HepG2 (cell line): ENCODE measurements around the gene ZDHHC18. TPM values are rescaled to one million over a fixed set of nuclear protein-coding genes. Genes with fewer than 3 reads are reported as not detected.

Experiments
- ARNTL ChIP-seq: sonication (generic); formaldehyde crosslinking; IDR thresholded peaks from 2 replicates; pipeline ENCODE4 v1.4.0; 2020; ENCODE audit warnings: mild to moderate bottlenecking, missing genetic modification reagents
- CCAR2 ChIP-seq: fragments of 200-400 bp; formaldehyde crosslinking; optimal IDR thresholded peaks from 2 replicates; pipeline ENCODE3; 2018; ENCODE audit warnings: low read depth, mild to moderate bottlenecking, low read length, moderate library complexity
- ELF3 ChIP-seq: IDR thresholded peaks from 2 replicates; pipeline ENCODE4 v1.6.1; 2016; ENCODE audit warnings: missing genetic modification reagents, missing compliant biosample characterization
- GABPA ChIP-seq, 2 experiments: IDR thresholded peaks; 2 replicates each; pipeline ENCODE4 v1.6.1; 2011 to 2016; ENCODE audit warnings: low read depth in 2 of 2, low read length in 1 of 2, missing biosample characterization in 1 of 2, missing genetic modification characterization in 1 of 2
- HDAC2 ChIP-seq: sonication (generic); formaldehyde crosslinking; IDR thresholded peaks from 2 replicates; pipeline ENCODE4 v1.4.0; 2020; ENCODE audit warnings: missing genetic modification reagents
- HMG20B ChIP-seq: conservative IDR thresholded peaks from 2 replicates; pipeline ENCODE4 v1.6.1; 2016; ENCODE audit warnings: missing genetic modification reagents, missing compliant biosample characterization
- HNRNPH1 ChIP-seq: fragments of 200-400 bp; formaldehyde crosslinking; optimal IDR thresholded peaks from 2 replicates; pipeline ENCODE3; 2017; ENCODE audit warnings: mild to moderate bottlenecking, low read depth, low read length
- HOXA7 ChIP-seq: sonication (generic); formaldehyde crosslinking; IDR thresholded peaks from 2 replicates; pipeline ENCODE4 v1.8.1; 2022; ENCODE audit warnings: mild to moderate bottlenecking, missing genetic modification reagents, moderate library complexity
- PREB ChIP-seq: sonication (generic); formaldehyde crosslinking; IDR thresholded peaks from 2 replicates; pipeline ENCODE4 v1.4.0; 2020; ENCODE audit warnings: missing genetic modification reagents
- REL ChIP-seq: sonication (generic); formaldehyde crosslinking; conservative IDR thresholded peaks from 2 replicates; pipeline ENCODE4 v1.8.0; 2022; ENCODE audit warnings: mild to moderate bottlenecking, missing genetic modification reagents, moderate library complexity
- SKI ChIP-seq: fragments of 450-650 bp; IDR thresholded peaks from one replicate; pipeline ENCODE4 v1.6.1; 2018; ENCODE audit warnings: mild to moderate bottlenecking; ENCODE audit not compliant: partially characterized antibody
- SP4 ChIP-seq: sonication (generic); formaldehyde crosslinking; IDR thresholded peaks from 2 replicates; pipeline ENCODE4 v1.8.1; 2023; ENCODE audit warnings: mild to moderate bottlenecking, missing genetic modification reagents
- YEATS4 ChIP-seq: sonication (generic); formaldehyde crosslinking; IDR thresholded peaks from 2 replicates; pipeline ENCODE4 v1.4.0; 2020; ENCODE audit warnings: missing genetic modification reagents, borderline replicate concordance
- ZBTB2 ChIP-seq: sonication (generic); formaldehyde crosslinking; IDR thresholded peaks from 2 replicates; pipeline ENCODE4 v1.8.0; 2022; ENCODE audit warnings: low read depth, missing genetic modification reagents
- ZFAT ChIP-seq: sonication (generic); formaldehyde crosslinking; conservative IDR thresholded peaks from 2 replicates; pipeline ENCODE4 v1.8.1; 2023; ENCODE audit warnings: missing genetic modification reagents, inconsistent platforms
- ZNF232 ChIP-seq: sonication (generic); formaldehyde crosslinking; IDR thresholded peaks from 2 replicates; pipeline ENCODE4 v1.4.0; 2020; ENCODE audit warnings: missing genetic modification reagents, borderline replicate concordance
- ZNF552 ChIP-seq: sonication (generic); formaldehyde crosslinking; IDR thresholded peaks from 2 replicates; pipeline ENCODE4 v1.9.0; 2022; ENCODE audit warnings: missing genetic modification reagents, mild to moderate bottlenecking, borderline replicate concordance
- ZNF614 ChIP-seq: IDR thresholded peaks from 2 replicates; pipeline ENCODE4 v1.6.1; 2018; ENCODE audit warnings: missing biosample characterization, missing genetic modification reagents, inconsistent platforms, borderline replicate concordance
- ZNF781 ChIP-seq: sonication (generic); formaldehyde crosslinking; IDR thresholded peaks from 2 replicates; pipeline ENCODE4 v1.5.1; 2020; ENCODE audit warnings: borderline replicate concordance, mild to moderate bottlenecking, missing genetic modification reagents; ENCODE audit errors: not compliant biosample characterization
- polyA plus RNA-seq, 8 experiments: library from polyadenylated mRNA; depleted of rRNA in 3 of 8; stranded (reverse) in 7 of 8; unstranded in 1 of 8; fragments of >200 nt; fragmentation: Illumina TruSeq in 4 of 8; extraction: Trizol in 4 of 8; gene quantifications; 2 replicates each; pipeline versions ENCODE4 v1.2.1 to v1.2.3, GENCODE V29; 2011 to 2016; ENCODE audit warnings: low read depth in 4 of 8, missing spikeins in 1 of 8, mixed read lengths in 1 of 8; ENCODE audit not compliant: insufficient read depth in 1 of 8
- total RNA-seq, 5 experiments: library from RNA; depleted of rRNA; stranded (reverse); fragments of >200 nt; fragmentation: Illumina TruSeq; extraction: Trizol; gene quantifications; 2 replicates each; pipeline ENCODE4 v1.2.3, GENCODE V29; 2016; ENCODE audit warnings: low read depth in 1 of 5
- TF ChIP-seq, protein P1 (sequence below): conservative IDR thresholded peaks from 2 replicates; pipeline ENCODE4 v1.6.1; 2018; ENCODE audit warnings: missing genetic modification reagents
- TF ChIP-seq, protein P2 (sequence below): sonication (generic); formaldehyde crosslinking; IDR thresholded peaks from 2 replicates; pipeline ENCODE4 v1.5.1; 2020; ENCODE audit warnings: mild to moderate bottlenecking, missing genetic modification reagents, moderate library complexity

The ZDHHC18 gene
- total and polyA plus RNA-seq, 2 of the 13 experiments (the other 11 are each of a cell fraction or from before 2014, with no cell fraction given) = 13.2 to 35.3 TPM

DNA sequence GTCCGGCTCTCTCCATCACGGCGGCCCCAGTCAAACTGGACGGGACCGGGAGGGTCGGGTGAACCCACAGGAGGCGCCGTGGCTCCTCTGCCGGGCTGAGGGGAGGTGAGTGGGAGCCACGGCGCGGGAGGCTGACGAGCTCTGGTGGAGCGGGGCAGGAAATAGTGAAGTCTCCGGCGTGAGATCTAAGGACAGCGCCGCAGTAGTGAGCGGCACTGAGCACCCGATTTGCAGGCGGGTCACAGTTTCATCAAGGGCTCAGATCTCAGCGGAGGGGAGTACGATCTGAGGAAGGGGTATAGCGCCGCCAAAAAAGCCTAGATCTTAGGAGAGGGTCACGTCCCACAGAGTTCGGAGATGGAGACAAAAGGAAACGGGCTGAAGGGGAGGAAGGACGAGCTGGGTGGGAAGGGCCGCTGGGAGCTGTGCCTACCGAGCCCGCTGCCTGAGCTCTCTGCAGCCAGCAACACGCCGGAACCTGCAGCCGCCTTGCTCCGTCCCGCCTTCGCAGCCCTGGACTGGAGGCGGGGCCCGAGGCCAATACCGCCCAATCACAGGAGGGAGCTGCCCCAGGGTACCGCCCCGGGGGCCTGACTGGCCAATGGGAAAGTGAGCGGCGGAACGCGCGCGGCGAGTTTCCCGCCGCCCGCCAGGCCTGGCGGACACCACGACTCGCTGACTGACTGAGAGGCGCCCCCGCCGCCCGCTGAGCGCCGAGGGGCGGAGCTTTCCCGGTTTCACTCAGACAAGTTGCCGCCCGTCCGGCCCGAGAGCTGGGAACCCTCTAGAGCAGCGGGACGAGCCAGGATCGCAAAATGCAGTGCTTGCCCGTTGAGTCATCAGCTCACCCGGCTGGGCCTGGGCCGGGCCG, 38.4 kb downstream of the ZDHHC18 start (continued):
- TF ChIP-seq CCAR2 = no peak
- TF ChIP-seq ARNTL (CRISPR knock-in tag) = no peak
- TF ChIP-seq, protein P1, sequence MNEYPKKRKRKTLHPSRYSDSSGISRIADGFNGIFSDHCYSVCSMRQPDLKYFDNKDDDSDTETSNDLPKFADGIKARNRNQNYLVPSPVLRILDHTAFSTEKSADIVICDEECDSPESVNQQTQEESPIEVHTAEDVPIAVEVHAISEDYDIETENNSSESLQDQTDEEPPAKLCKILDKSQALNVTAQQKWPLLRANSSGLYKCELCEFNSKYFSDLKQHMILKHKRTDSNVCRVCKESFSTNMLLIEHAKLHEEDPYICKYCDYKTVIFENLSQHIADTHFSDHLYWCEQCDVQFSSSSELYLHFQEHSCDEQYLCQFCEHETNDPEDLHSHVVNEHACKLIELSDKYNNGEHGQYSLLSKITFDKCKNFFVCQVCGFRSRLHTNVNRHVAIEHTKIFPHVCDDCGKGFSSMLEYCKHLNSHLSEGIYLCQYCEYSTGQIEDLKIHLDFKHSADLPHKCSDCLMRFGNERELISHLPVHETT = no peak
- no peak for TF ChIP-seq ZBTB2
- TF ChIP-seq YEATS4 (CRISPR knock-in tag) = peak; percentile 75
- TF ChIP-seq HMG20B (CRISPR knock-in tag) = no peak
- TF ChIP-seq ELF3 (CRISPR knock-in tag) = peak; percentile 62; the same call in 1 of the 2 replicates
- TF ChIP-seq HOXA7 = no peak
- no peak for TF ChIP-seq ZNF552 (CRISPR knock-in tag)
- TF ChIP-seq PREB (CRISPR knock-in tag) = 0 out of 2 replicates have a peak, but pooled peaks have one; percentile 15
- 0 out of 2 replicates have a peak, but pooled peaks have one; percentile 70 for TF ChIP-seq ZFAT (CRISPR knock-in tag)
- peak; percentile 60; the same call in 1 of the 2 replicates for TF ChIP-seq ZNF232
- TF ChIP-seq ZNF614 (CRISPR knock-in tag) = no peak
- TF ChIP-seq HDAC2 (CRISPR knock-in tag) = no peak; the same call in 1 of the 2 replicates
- TF ChIP-seq HNRNPH1 = no peak
- TF ChIP-seq SP4 (CRISPR knock-in tag) = peak; percentile 99
- TF ChIP-seq REL (CRISPR knock-in tag) = no peak
- TF ChIP-seq SKI = peak; percentile 84
- TF ChIP-seq GABPA (IDR thresholded peaks at IDR 0.05; ENCODE audit: low read depth, low read length) = peak; percentile 68
- TF ChIP-seq GABPA (CRISPR knock-in tag; IDR thresholded peaks at IDR 0.05; ENCODE audit: low read depth) = peak; percentile 83
- TF ChIP-seq ZNF781 (CRISPR knock-in tag) = no peak
- TF ChIP-seq, protein P2, sequence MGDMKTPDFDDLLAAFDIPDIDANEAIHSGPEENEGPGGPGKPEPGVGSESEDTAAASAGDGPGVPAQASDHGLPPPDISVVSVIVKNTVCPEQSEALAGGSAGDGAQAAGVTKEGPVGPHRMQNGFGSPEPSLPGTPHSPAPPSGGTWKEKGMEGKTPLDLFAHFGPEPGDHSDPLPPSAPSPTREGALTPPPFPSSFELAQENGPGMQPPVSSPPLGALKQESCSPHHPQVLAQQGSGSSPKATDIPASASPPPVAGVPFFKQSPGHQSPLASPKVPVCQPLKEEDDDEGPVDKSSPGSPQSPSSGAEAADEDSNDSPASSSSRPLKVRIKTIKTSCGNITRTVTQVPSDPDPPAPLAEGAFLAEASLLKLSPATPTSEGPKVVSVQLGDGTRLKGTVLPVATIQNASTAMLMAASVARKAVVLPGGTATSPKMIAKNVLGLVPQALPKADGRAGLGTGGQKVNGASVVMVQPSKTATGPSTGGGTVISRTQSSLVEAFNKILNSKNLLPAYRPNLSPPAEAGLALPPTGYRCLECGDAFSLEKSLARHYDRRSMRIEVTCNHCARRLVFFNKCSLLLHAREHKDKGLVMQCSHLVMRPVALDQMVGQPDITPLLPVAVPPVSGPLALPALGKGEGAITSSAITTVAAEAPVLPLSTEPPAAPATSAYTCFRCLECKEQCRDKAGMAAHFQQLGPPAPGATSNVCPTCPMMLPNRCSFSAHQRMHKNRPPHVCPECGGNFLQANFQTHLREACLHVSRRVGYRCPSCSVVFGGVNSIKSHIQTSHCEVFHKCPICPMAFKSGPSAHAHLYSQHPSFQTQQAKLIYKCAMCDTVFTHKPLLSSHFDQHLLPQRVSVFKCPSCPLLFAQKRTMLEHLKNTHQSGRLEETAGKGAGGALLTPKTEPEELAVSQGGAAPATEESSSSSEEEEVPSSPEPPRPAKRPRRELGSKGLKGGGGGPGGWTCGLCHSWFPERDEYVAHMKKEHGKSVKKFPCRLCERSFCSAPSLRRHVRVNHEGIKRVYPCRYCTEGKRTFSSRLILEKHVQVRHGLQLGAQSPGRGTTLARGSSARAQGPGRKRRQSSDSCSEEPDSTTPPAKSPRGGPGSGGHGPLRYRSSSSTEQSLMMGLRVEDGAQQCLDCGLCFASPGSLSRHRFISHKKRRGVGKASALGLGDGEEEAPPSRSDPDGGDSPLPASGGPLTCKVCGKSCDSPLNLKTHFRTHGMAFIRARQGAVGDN (CRISPR knock-in tag) = peak; percentile 93
